K562 (cell line): ENCODE data around the gene BCAR1. TPM values are rescaled to one million over a fixed set of nuclear protein-coding genes. Genes with fewer than 3 reads are reported as not detected.

Experiments
- ATAC-seq: fragments of 200-7000 bp; cut with Tn5 transposase; 3 replicates; pipeline ENCODE4 v1.9.1; 2020; ENCODE audit warnings: moderate library complexity
- BruUV-seq: library from RNA; stranded (reverse); fragments of 400-500 nt; replicated peaks from 2 replicates; lab custom pipeline; 2021; lab: Mats Ljungman, UMichigan
- CTCF ChIA-PET: fragments of 300-600 bp; formaldehyde crosslinking; extraction: SDS; loops from one replicate; lab custom pipeline; 2021; ENCODE audit warnings: low intra/inter-chr PET ratio; lab: Yijun Ruan, JAX
- POLR2A ChIA-PET: fragments of 300-600, 350-650 bp; sonication (Branson Sonifier 250); formaldehyde crosslinking; extraction: SDS; loops from one replicate; lab custom pipeline; 2021; ENCODE audit warnings: antibody characterized with exemption, inconsistent platforms; lab: Yijun Ruan, JAX
- DNase-seq, 4 experiments: peaks; one replicate each; pipeline versions ENCODE4 v3.0.0 to v3.0.0-alpha.2; 2011 to 2018; ENCODE audit warnings: low spot score in 3 of 4, mixed read lengths in 3 of 4; ENCODE audit errors: extremely low read depth in 1 of 4
- FAIRE-seq: peaks from 2 replicates; lab custom pipeline; 2011; peaks lifted over from hg19 to GRCh38; lab: Jason Lieb, UNC
- H2AFZ ChIP-seq: 2 replicates; pipeline ENCODE4 v1.6.0; 2011; ENCODE audit warnings: low read depth, low read length, control low read depth, inconsistent platforms
- H3K27ac ChIP-seq: fragments of 200-600 bp; 3 replicates; pipeline ENCODE4 v1.8.0; 2011; ENCODE audit warnings: low read depth, mild to moderate bottlenecking, control low read depth, inconsistent platforms, low read length, moderate library complexity, mixed read lengths; ENCODE audit errors: extremely low read depth
- H3K27me3 ChIP-seq, 2 experiments: fragments of 300-600 bp in 1 of 2; 2 replicates in 1 of 2; 3 replicates in 1 of 2; pipeline versions ENCODE4 v1.6.0 to v1.8.0; 2011; ENCODE audit warnings: inconsistent platforms in 2 of 2, low read length in 2 of 2, mild to moderate bottlenecking in 1 of 2, mixed read lengths in 1 of 2, moderate library complexity in 1 of 2; ENCODE audit not compliant: control insufficient read depth in 2 of 2, insufficient read depth in 2 of 2
- H3K36me3 ChIP-seq: fragments of 300-600 bp; 3 replicates; pipeline ENCODE4 v1.8.0; 2011; ENCODE audit warnings: mild to moderate bottlenecking, low read length, inconsistent platforms; ENCODE audit not compliant: control insufficient read depth, insufficient read depth
- H3K4me1 ChIP-seq, 2 experiments: fragments of 200-600 bp in 1 of 2; replicated peaks in 1 of 2; 2 replicates in 1 of 2; 3 replicates in 1 of 2; pipeline versions ENCODE4 v1.5.1 to v1.8.0; 2011; ENCODE audit warnings: inconsistent platforms in 2 of 2, low read length in 2 of 2, mild to moderate bottlenecking in 1 of 2, mixed read lengths in 1 of 2, moderate library complexity in 1 of 2; ENCODE audit not compliant: control insufficient read depth in 2 of 2, insufficient read depth in 2 of 2
- H3K4me2 ChIP-seq: 2 replicates; pipeline ENCODE4 v1.6.1; 2011; ENCODE audit warnings: low read length, control low read depth, inconsistent platforms, mixed read lengths; ENCODE audit not compliant: insufficient read depth
- H3K4me3 ChIP-seq: fragments of 200-600 bp; sonication (generic), shearing (Covaris generic); 2 replicates; pipeline ENCODE4 v1.5.1; 2016; ENCODE audit warnings: control low read depth, inconsistent platforms
- H3K79me2 ChIP-seq: fragments of 200-600 bp; 3 replicates; pipeline ENCODE4 v1.8.0; 2011; ENCODE audit warnings: low read length, inconsistent platforms; ENCODE audit not compliant: control insufficient read depth, insufficient read depth
- H3K9ac ChIP-seq, 2 experiments: 2 replicates each; pipeline versions ENCODE4 v1.6.0 to v1.6.1; 2011; ENCODE audit warnings: low read depth in 2 of 2, low read length in 2 of 2, control low read depth in 1 of 2, inconsistent platforms in 1 of 2, mild to moderate bottlenecking in 1 of 2, mixed read lengths in 1 of 2; ENCODE audit not compliant: insufficient read depth in 1 of 2
- H3K9me1 ChIP-seq: one replicate; pipeline ENCODE4 v1.6.0; 2011; ENCODE audit warnings: inconsistent platforms, mild to moderate bottlenecking, low read length, moderate library complexity; ENCODE audit not compliant: control insufficient read depth, insufficient read depth
- H3K9me3 ChIP-seq: replicated peaks from 2 replicates; pipeline ENCODE4 v1.5.1; 2011; ENCODE audit warnings: low read depth, low read length, inconsistent platforms; ENCODE audit not compliant: control insufficient read depth, insufficient read depth
- H4K20me1 ChIP-seq: replicated peaks from 2 replicates; pipeline ENCODE4 v1.6.1; 2011; ENCODE audit warnings: low read length, inconsistent platforms, mixed read lengths; ENCODE audit not compliant: control insufficient read depth, insufficient read depth
- ETV1 ChIP-seq: fragments of 450-650 bp; conservative IDR thresholded peaks from 2 replicates; pipeline ENCODE4 v1.6.1; 2016; ENCODE audit warnings: missing genetic modification characterization, control low read depth, low read depth, missing compliant biosample characterization
- JUN ChIP-seq, 2 experiments: sonication (generic) in 1 of 2; formaldehyde crosslinking in 1 of 2; IDR thresholded peaks; 2 replicates each; pipeline versions ENCODE4 v1.6.1 to v1.8.0; 2012 to 2022; ENCODE audit warnings: borderline replicate concordance in 2 of 2, mild to moderate bottlenecking in 2 of 2, improper control_type of control experiment in 1 of 2, low read depth in 1 of 2, low read length in 1 of 2, missing genetic modification reagents in 1 of 2
- LEF1 ChIP-seq: fragments of 450-650 bp; IDR thresholded peaks from 2 replicates; pipeline ENCODE4 v1.6.1; 2016; ENCODE audit warnings: mild to moderate bottlenecking
- MTA1 ChIP-seq: fragments of 450-650 bp; IDR thresholded peaks from 2 replicates; pipeline ENCODE4 v1.6.1; 2017; ENCODE audit warnings: borderline replicate concordance
- NR1H2 ChIP-seq: sonication (generic); formaldehyde crosslinking; IDR thresholded peaks from 2 replicates; pipeline ENCODE4 v1.4.0; 2020; ENCODE audit warnings: mild to moderate bottlenecking, missing genetic modification reagents
- PHF21A ChIP-seq: fragments of 450-650 bp; IDR thresholded peaks from 2 replicates; pipeline ENCODE4 v1.6.1; 2017; ENCODE audit warnings: low read depth, borderline replicate concordance
- RBM15 ChIP-seq: fragments of 200-400 bp; formaldehyde crosslinking; IDR thresholded peaks from 2 replicates; pipeline ENCODE4 v1.6.1; 2018; ENCODE audit warnings: mild to moderate bottlenecking, low read length, moderate library complexity; ENCODE audit not compliant: insufficient read depth
- RBM22 ChIP-seq: fragments of 200-400 bp; formaldehyde crosslinking; IDR thresholded peaks from 2 replicates; pipeline ENCODE4 v1.6.1; 2018; ENCODE audit warnings: low read length, low read depth; ENCODE audit not compliant: poor library complexity, severe bottlenecking
- SIX5 ChIP-seq, 2 experiments: IDR thresholded peaks; 2 replicates each; pipeline ENCODE4 v1.6.1; 2011; ENCODE audit warnings: low read length in 2 of 2, borderline replicate concordance in 1 of 2, low read depth in 1 of 2, mild to moderate bottlenecking in 1 of 2, moderate library complexity in 1 of 2; ENCODE audit not compliant: insufficient read depth in 1 of 2
- SMARCB1 ChIP-seq: IDR thresholded peaks from 2 replicates; pipeline ENCODE4 v1.6.1; 2011; ENCODE audit warnings: improper control_type of control experiment, low read depth; ENCODE audit not compliant: insufficient read length
- SMC3 ChIP-seq: conservative IDR thresholded peaks from 2 replicates; pipeline ENCODE4 v1.6.1; 2011; ENCODE audit warnings: low read depth, low read length, improper control_type of control experiment; ENCODE audit not compliant: insufficient read depth
- SRSF7 ChIP-seq: fragments of 200-400 bp; formaldehyde crosslinking; optimal IDR thresholded peaks from 2 replicates; pipeline ENCODE3; 2017; ENCODE audit warnings: mild to moderate bottlenecking, low read depth, low read length
- STAG1 ChIP-seq: sonication (generic); formaldehyde crosslinking; IDR thresholded peaks from 2 replicates; pipeline ENCODE4 v1.5.0; 2020; ENCODE audit warnings: missing genetic modification reagents, borderline replicate concordance
- WGBS: fragments of 100-300 bp; shearing (Covaris generic); methylation state at CpG from one replicate; pipeline ENCODE4 v1.1.6; 2016; ENCODE audit warnings: low coverage, mixed read lengths; ENCODE audit not compliant: insufficient coverage; ENCODE audit errors: missing lambda C conversion rate; 5-methylcytosine and 5-hydroxymethylcytosine counted together
- in situ Hi-C: fragments of 300-500 bp; cut with MboI; formaldehyde crosslinking; loops from 4 replicates; pipeline ENCODE4 v1.15.0; 2018; ENCODE audit warnings: inconsistent platforms, mixed read lengths
- intact Hi-C: fragments of 100-400 bp; cut with micrococcal nuclease; formaldehyde crosslinking; loops from 2 replicates; pipeline ENCODE4 v1.14.2; 2022
- polyA plus RNA-seq, 8 experiments: library from polyadenylated mRNA; depleted of rRNA in 4 of 8; stranded (reverse) in 5 of 8; unstranded in 3 of 8; fragments of >200 nt; fragmentation: Nextera tagmentation in 2 of 8; fragmentation: Illumina TruSeq in 1 of 8; extraction: Ambion mirVana in 2 of 8; extraction: Trizol in 1 of 8; gene quantifications; 2 replicates each; pipeline versions ENCODE4 v1.2.1 to v1.2.3, GENCODE V29; 2011 to 2014; ENCODE audit warnings: inconsistent platforms in 1 of 8, missing spikeins in 1 of 8
- total RNA-seq, 7 experiments: library from RNA; depleted of rRNA in 6 of 7; stranded (reverse); fragments of >200 nt in 6 of 7; fragmentation: Illumina TruSeq in 2 of 7; extraction: Trizol in 2 of 7; gene quantifications; 2 replicates each; pipeline versions ENCODE4 v1.2.1 to v1.2.3, GENCODE V29; 2011 to 2021; ENCODE audit warnings: low replicate concordance in 1 of 7
- TF ChIP-seq, protein P1 (sequence below): fragments of 250-450 bp; sonication (Bioruptor Pico); IDR thresholded peaks from 2 replicates; pipeline ENCODE4 v1.6.1; 2021; ENCODE audit warnings: mild to moderate bottlenecking
- TF ChIP-seq, protein P2 (sequence below): IDR thresholded peaks from 3 replicates; pipeline ENCODE4 v1.6.1; 2011; ENCODE audit warnings: borderline replicate concordance, mild to moderate bottlenecking, moderate library complexity; ENCODE audit not compliant: insufficient read length; ENCODE audit errors: extremely low read depth
- TF ChIP-seq, protein P3 (sequence below): fragments of 450-650 bp; conservative IDR thresholded peaks from 2 replicates; pipeline ENCODE4 v1.6.1; 2016; ENCODE audit warnings: missing genetic modification characterization, low read depth, mild to moderate bottlenecking, missing compliant biosample characterization, moderate library complexity

BCAR1 gene
- total and polyA plus RNA-seq, 9 of the 15 experiments (the other 6 are each of a cell fraction or from before 2014, with no cell fraction given), result 0.10 to 26.3 (median 3.6) TPM

DNA sequence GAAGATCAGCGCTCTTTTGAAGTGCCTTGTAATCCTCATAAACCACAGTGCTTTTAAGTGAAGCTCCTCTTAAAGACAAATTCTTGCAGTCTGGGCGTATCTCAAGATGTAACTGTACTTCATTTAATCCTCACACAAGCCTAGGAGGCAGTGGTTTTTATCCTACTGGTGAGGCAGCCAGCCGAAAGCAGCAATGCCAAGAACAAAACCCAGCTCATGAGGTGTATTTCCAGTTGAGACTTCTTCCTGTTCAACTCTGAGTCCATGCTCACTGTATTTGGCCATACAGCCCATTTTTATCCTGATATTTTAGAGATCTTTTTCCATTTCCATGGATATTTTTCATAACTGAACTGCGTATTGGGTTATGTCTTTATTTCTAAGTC lies 58.2 kb downstream of the BCAR1 start:
- no TSS peak for BruUV-seq
- ChIA-PET CTCF (no interaction called here), POLR2A (no interaction called here)
- Histone ChIP-seq H3K36me3 (no peaks in the 10 kb centered on the region), H3K4me2 (no peak overlapping the region), H3K4me3 (no peak overlapping the region), H2AFZ (no peak overlapping the region), H3K9me1 (no peaks in the 10 kb centered on the region), H3K27ac (no peak overlapping the region), H3K4me1 (peaks cover 0 to 7% of the 10 kb centered on the region in 2 experiments; a peak in 3 of 5 replicates), H4K20me1 (no peaks in the 10 kb centered on the region), H3K9me3 (no peaks in the 10 kb centered on the region), H3K79me2 (no peaks in the 10 kb centered on the region), H3K27me3 (peaks cover 60 to 72% of the 10 kb centered on the region in 2 experiments), H3K9ac (no peak overlapping the region)
- ATAC-seq (no peak), DNase-seq (no peak), FAIRE-seq (no peak)
- in situ Hi-C loops (no loop called here), intact Hi-C loops (no loop called here)
- TF ChIP-seq STAG1 (CRISPR knock-in tag) (no peak), NR1H2 (CRISPR knock-in tag) (no peak), SRSF7 (no peak), RBM22 (no peak), SIX5 (IDR thresholded peaks at IDR 0.05; ENCODE audit: borderline replicate concordance in 1 of 2, insufficient read depth in 1 of 2, low read depth in 1 of 2, low read length in 2 of 2) (no peak), PHF21A (no peak), JUN (IDR thresholded peaks at IDR 0.05; ENCODE audit: borderline replicate concordance, low read depth, low read length) (no peak), JUN (CRISPR knock-in tag; IDR thresholded peaks at IDR 0.05; ENCODE audit: borderline replicate concordance) (no peak), SMC3 (no peak), MTA1 (no peak), ETV1 (tag) (no peak), RBM15 (no peak), SMARCB1 (no peak), LEF1 (no peak)
- TF ChIP-seq, protein P1, sequence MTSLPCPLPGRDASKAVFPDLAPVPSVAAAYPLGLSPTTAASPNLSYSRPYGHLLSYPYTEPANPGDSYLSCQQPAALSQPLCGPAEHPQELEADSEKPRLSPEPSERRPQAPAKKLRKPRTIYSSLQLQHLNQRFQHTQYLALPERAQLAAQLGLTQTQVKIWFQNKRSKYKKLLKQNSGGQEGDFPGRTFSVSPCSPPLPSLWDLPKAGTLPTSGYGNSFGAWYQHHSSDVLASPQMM (CRISPR knock-in tag), result no peak
- TF ChIP-seq, protein P2, sequence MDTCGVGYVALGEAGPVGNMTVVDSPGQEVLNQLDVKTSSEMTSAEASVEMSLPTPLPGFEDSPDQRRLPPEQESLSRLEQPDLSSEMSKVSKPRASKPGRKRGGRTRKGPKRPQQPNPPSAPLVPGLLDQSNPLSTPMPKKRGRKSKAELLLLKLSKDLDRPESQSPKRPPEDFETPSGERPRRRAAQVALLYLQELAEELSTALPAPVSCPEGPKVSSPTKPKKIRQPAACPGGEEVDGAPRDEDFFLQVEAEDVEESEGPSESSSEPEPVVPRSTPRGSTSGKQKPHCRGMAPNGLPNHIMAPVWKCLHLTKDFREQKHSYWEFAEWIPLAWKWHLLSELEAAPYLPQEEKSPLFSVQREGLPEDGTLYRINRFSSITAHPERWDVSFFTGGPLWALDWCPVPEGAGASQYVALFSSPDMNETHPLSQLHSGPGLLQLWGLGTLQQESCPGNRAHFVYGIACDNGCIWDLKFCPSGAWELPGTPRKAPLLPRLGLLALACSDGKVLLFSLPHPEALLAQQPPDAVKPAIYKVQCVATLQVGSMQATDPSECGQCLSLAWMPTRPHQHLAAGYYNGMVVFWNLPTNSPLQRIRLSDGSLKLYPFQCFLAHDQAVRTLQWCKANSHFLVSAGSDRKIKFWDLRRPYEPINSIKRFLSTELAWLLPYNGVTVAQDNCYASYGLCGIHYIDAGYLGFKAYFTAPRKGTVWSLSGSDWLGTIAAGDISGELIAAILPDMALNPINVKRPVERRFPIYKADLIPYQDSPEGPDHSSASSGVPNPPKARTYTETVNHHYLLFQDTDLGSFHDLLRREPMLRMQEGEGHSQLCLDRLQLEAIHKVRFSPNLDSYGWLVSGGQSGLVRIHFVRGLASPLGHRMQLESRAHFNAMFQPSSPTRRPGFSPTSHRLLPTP, result no peak
- TF ChIP-seq, protein P3, sequence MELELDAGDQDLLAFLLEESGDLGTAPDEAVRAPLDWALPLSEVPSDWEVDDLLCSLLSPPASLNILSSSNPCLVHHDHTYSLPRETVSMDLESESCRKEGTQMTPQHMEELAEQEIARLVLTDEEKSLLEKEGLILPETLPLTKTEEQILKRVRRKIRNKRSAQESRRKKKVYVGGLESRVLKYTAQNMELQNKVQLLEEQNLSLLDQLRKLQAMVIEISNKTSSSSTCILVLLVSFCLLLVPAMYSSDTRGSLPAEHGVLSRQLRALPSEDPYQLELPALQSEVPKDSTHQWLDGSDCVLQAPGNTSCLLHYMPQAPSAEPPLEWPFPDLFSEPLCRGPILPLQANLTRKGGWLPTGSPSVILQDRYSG, result no peak
- WGBS, result 29% methylated on average over 4 of the region's 4 CpGs
